Astrocyte of the spinal cord (primary cell): ENCODE data around the gene ARHGAP33.

Experiments used
- DNase-seq: peaks from one replicate; pipeline ENCODE4 v3.0.0; 2011; ENCODE audit warnings: low read depth, low spot score
- H3K4me3 ChIP-seq: 2 replicates; pipeline ENCODE4 v1.5.1; 2011; ENCODE audit warnings: low read depth, mild to moderate bottlenecking, low read length, moderate library complexity
- in situ Hi-C: cut with HindIII; loops from 2 replicates; pipeline ENCODE4 v1.10.0; 2017; ENCODE audit warnings: low sequenced_read_pairs
- TF ChIP-seq, protein P1 (sequence below): IDR thresholded peaks from 2 replicates; pipeline ENCODE4 v1.5.1; 2012; ENCODE audit warnings: low read depth, mild to moderate bottlenecking, low read length, inconsistent platforms

The ARHGAP33 gene

DNA sequence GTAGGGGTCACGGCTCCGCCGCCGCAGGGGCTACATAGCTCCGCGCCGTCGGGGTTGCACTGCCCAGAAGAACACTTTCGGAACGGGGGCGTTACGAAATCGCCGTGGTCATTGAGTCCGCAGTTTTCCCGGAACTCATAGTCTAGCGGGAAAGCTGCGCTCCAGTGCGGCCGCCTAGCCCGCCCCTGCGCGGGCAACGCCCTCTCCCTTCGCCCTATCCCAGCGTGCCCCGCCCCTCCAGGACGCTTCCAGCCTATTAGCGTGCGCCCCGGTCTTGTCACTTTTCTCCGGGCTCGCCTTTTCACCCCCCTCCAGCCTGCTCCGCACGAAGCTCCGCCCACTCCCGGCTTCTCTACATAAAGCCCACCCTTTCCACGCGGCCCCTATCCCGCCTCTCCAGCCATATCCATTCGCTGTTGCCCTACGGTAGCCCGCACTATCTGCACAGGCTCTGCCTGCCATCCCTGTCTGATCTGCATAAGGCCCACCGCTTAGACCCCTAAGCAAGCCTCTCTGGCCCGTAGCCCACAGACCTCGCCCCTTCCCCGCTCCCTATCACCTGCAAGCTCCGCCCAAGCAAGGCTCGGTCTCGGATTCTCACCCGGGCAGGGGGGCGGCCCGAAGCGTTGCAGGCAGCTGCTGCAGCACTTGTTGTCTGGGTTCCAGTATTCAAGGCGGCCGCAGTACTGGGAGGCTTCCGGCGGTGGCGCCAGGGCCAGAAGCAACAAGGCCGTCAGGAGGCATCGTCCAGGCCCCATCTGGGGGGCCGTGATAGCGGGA, 34.8 kb upstream of the ARHGAP33 start:
- in situ Hi-C loops = no loop called here
- H3K4me3 ChIP-seq = peak overlapping the region; percentile 57
- peak; percentile 97 for DNase-seq
- TF ChIP-seq, protein P1, sequence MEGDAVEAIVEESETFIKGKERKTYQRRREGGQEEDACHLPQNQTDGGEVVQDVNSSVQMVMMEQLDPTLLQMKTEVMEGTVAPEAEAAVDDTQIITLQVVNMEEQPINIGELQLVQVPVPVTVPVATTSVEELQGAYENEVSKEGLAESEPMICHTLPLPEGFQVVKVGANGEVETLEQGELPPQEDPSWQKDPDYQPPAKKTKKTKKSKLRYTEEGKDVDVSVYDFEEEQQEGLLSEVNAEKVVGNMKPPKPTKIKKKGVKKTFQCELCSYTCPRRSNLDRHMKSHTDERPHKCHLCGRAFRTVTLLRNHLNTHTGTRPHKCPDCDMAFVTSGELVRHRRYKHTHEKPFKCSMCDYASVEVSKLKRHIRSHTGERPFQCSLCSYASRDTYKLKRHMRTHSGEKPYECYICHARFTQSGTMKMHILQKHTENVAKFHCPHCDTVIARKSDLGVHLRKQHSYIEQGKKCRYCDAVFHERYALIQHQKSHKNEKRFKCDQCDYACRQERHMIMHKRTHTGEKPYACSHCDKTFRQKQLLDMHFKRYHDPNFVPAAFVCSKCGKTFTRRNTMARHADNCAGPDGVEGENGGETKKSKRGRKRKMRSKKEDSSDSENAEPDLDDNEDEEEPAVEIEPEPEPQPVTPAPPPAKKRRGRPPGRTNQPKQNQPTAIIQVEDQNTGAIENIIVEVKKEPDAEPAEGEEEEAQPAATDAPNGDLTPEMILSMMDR = peak; percentile 21

DNA sequence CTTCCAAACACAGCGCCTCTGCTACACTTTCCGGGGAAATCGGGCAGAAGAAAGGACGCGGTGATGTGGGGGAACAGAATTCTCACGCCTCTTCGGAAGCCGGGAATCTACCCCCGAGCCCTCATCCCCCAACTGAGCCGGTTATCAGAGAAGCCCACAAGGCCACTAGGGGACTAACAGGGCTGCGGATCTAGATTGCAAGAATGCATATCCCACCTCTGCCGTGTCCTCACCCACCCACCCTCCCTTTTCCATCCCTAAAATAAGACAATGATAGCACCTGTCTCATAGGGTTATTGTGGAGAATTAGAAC, 34.2 kb upstream of the ARHGAP33 start:
- H3K4me3 ChIP-seq = peak overlapping the region; percentile 57
- in situ Hi-C loops = no loop called here
- no peak for DNase-seq
- TF ChIP-seq, protein P1 = no peak

DNA sequence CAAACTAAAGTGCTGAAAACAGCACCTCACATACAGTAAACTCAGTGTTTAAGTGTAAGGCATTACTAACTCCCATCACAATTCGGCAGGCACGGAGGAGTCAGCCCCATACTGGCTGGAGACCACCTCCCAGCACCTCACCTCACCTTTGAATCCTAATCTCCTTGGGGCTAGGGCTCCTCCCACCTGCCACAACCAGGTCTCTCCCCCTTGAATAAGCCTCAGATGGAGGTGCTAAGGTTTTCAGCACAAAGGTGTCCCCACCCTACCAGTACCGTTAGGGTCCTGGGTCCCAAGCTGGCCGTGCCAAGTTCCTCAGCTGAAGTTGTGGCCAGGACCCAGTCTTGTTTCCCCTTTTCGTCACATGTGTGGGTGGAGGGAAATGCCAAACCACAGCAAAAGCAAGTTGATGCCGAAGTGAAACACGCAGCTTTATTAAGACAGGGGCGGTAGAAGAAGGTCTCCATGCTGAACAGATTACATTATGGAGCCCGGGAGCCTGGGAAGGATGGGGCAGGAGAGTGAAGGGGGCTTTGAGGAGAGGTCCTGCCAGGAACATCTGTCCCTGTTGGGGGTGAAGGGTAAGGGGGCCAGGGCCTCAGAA, 33.1 kb upstream of the ARHGAP33 start, which contains the start of gene IGFLR1:
IGFLR1 (minus strand) TSS at position 332 of the 604 bp plus-strand sequence. CDS start 1,272 bp downstream, outside the sequence.
- H3K4me3 ChIP-seq = no peak within 1 kb of the TSS
- TF ChIP-seq, protein P1 = no peak
- in situ Hi-C loops = no loop called here
- DNase-seq = no peak

GRCh38 chr19:35743640-35744429, 31.5 kb upstream of the ARHGAP33 start:
- in situ Hi-C loops = no loop called here
- TF ChIP-seq, protein P1 = no peak
- DNase-seq = no peak
- no peak overlapping the region for H3K4me3 ChIP-seq

GRCh38 chr19:35744430-35745327, 30.7 kb upstream of the ARHGAP33 start:
- TF ChIP-seq, protein P1 = peak; percentile 55
- in situ Hi-C loops = no loop called here

More at GRCh38 chr19:35744430-35745327, 30.7 kb upstream of the ARHGAP33 start:
- peak; percentile 97 for DNase-seq
- peak overlapping the region; percentile 97 for H3K4me3 ChIP-seq
